H9 (cell line): ENCODE data around the gene STARD3. TPM values are rescaled to one million over a fixed set of nuclear protein-coding genes. Genes with fewer than 3 reads are reported as not detected.

Experiments
- DNase-seq: peaks from one replicate; pipeline ENCODE4 v3.0.0-alpha.2; 2017
- H2AFZ ChIP-seq: one replicate; pipeline ENCODE4 v1.6.1; 2013; ENCODE audit warnings: mild to moderate bottlenecking, low read length, control low read depth, moderate library complexity
- H2AK5ac ChIP-seq: 2 replicates; pipeline ENCODE4 v1.6.1; 2013; ENCODE audit warnings: low read length, control low read depth, mixed read lengths; ENCODE audit not compliant: insufficient read length
- H2BK120ac ChIP-seq: one replicate; pipeline ENCODE4 v1.6.1; 2013; ENCODE audit warnings: low read depth, mild to moderate bottlenecking, low read length, control low read depth, inconsistent platforms; ENCODE audit not compliant: poor library complexity, severe bottlenecking
- H2BK12ac ChIP-seq: 2 replicates; pipeline ENCODE4 v1.6.1; 2013; ENCODE audit warnings: low read length, control low read depth, mixed read lengths, low read depth; ENCODE audit not compliant: insufficient read length
- H2BK15ac ChIP-seq: 2 replicates; pipeline ENCODE4 v1.6.1; 2013; ENCODE audit warnings: low read depth, low read length, control low read depth
- H2BK20ac ChIP-seq: one replicate; pipeline ENCODE4 v1.6.1; 2013; ENCODE audit warnings: low read depth, mild to moderate bottlenecking, low read length, control low read depth, inconsistent platforms; ENCODE audit not compliant: poor library complexity, severe bottlenecking
- H2BK5ac ChIP-seq: 2 replicates; pipeline ENCODE4 v1.6.1; 2013; ENCODE audit warnings: low read length, control low read depth, mixed read lengths; ENCODE audit not compliant: insufficient read length
- H3K14ac ChIP-seq: 2 replicates; pipeline ENCODE4 v1.6.1; 2013; ENCODE audit warnings: low read length, control low read depth; ENCODE audit not compliant: insufficient read depth
- H3K18ac ChIP-seq: 2 replicates; pipeline ENCODE4 v1.6.1; 2013; ENCODE audit warnings: low read depth, mild to moderate bottlenecking, mixed read lengths, low read length, control low read depth; ENCODE audit not compliant: insufficient read length
- H3K23ac ChIP-seq: 2 replicates; pipeline ENCODE4 v1.6.1; 2013; ENCODE audit warnings: low read length, control low read depth, mixed read lengths, low read depth; ENCODE audit not compliant: insufficient read length
- H3K23me2 ChIP-seq: 2 replicates; pipeline ENCODE4 v1.6.1; 2013; ENCODE audit warnings: low read depth, mild to moderate bottlenecking, mixed read lengths, low read length, control low read depth; ENCODE audit not compliant: insufficient read length, poor library complexity, severe bottlenecking
- H3K27ac ChIP-seq: 2 replicates; pipeline ENCODE4 v1.5.1; 2013; ENCODE audit warnings: low read length, control low read depth, mixed read lengths, low read depth; ENCODE audit not compliant: insufficient read length
- H3K27me3 ChIP-seq: 2 replicates; pipeline ENCODE4 v1.6.1; 2013; ENCODE audit warnings: low read length, control low read depth, inconsistent platforms; ENCODE audit not compliant: insufficient read depth
- H3K4ac ChIP-seq: 2 replicates; pipeline ENCODE4 v1.6.1; 2013; ENCODE audit warnings: low read depth, mild to moderate bottlenecking, control low read depth, inconsistent platforms, low read length, moderate library complexity
- H3K4me1 ChIP-seq: 2 replicates; pipeline ENCODE4 v1.6.1; 2013; ENCODE audit warnings: low read length, control low read depth, inconsistent platforms; ENCODE audit not compliant: insufficient read depth
- H3K4me2 ChIP-seq: 2 replicates; pipeline ENCODE4 v1.6.1; 2013; ENCODE audit warnings: low read length, control low read depth, mixed read lengths; ENCODE audit not compliant: insufficient read length, insufficient read depth
- H3K56ac ChIP-seq: 2 replicates; pipeline ENCODE4 v1.6.1; 2013; ENCODE audit warnings: low read depth, mild to moderate bottlenecking, mixed read lengths, low read length, control low read depth; ENCODE audit not compliant: insufficient read length
- H3K79me1 ChIP-seq: 2 replicates; pipeline ENCODE4 v1.6.1; 2013; ENCODE audit warnings: low read depth, mild to moderate bottlenecking, moderate library complexity, low read length, control low read depth, inconsistent platforms; ENCODE audit not compliant: insufficient read depth, poor library complexity, severe bottlenecking
- H3K79me2 ChIP-seq: 2 replicates; pipeline ENCODE4 v1.6.1; 2013; ENCODE audit warnings: low read length, control low read depth, inconsistent platforms; ENCODE audit not compliant: insufficient read depth
- H3K9ac ChIP-seq: 2 replicates; pipeline ENCODE4 v1.6.1; 2013; ENCODE audit warnings: low read length, control low read depth, mixed read lengths; ENCODE audit not compliant: insufficient read length; ENCODE audit errors: extremely low read depth
- H3K9me3 ChIP-seq: one replicate; pipeline ENCODE4 v1.6.1; 2013; ENCODE audit warnings: low read depth, low read length, inconsistent platforms; ENCODE audit not compliant: control insufficient read depth
- H3T11ph ChIP-seq: one replicate; pipeline ENCODE4 v1.6.1; 2013; ENCODE audit warnings: mild to moderate bottlenecking, low read length, control low read depth, inconsistent platforms
- H4K20me1 ChIP-seq: one replicate; pipeline ENCODE4 v1.6.1; 2013; ENCODE audit not compliant: control insufficient read depth, insufficient read length, insufficient read depth
- H4K5ac ChIP-seq: 2 replicates; pipeline ENCODE4 v1.6.1; 2013; ENCODE audit warnings: low read depth, mild to moderate bottlenecking, mixed read lengths, low read length, control low read depth; ENCODE audit not compliant: insufficient read length
- H4K8ac ChIP-seq: replicated peaks from 2 replicates; pipeline ENCODE4 v1.6.1; 2013; ENCODE audit warnings: low read length, control low read depth, mixed read lengths, low read depth; ENCODE audit not compliant: insufficient read length
- H4K91ac ChIP-seq: 2 replicates; pipeline ENCODE4 v1.6.1; 2013; ENCODE audit warnings: low read depth, mild to moderate bottlenecking, moderate library complexity, mixed read lengths, low read length, control low read depth; ENCODE audit not compliant: insufficient read length
- H3K27ac Mint-ChIP-seq, 3 experiments: 2 replicates in 2 of 3; 3 replicates in 1 of 3; pipeline ENCODE4 v1.8.0; 2020 to 2021; ENCODE audit warnings: mixed read lengths in 3 of 3, mild to moderate bottlenecking in 1 of 3, moderate library complexity in 1 of 3
- H3K27me3 Mint-ChIP-seq: 2 replicates; pipeline ENCODE4 v1.8.0; 2021; ENCODE audit warnings: low read depth, mild to moderate bottlenecking, moderate library complexity, mixed read lengths
- H3K36me3 Mint-ChIP-seq, 3 experiments: 2 replicates in 2 of 3; 3 replicates in 1 of 3; pipeline ENCODE4 v1.8.0; 2020 to 2021; ENCODE audit warnings: low read depth in 3 of 3, mixed read lengths in 3 of 3; ENCODE audit not compliant: insufficient read depth in 1 of 3
- H3K4me1 Mint-ChIP-seq, 2 experiments: 2 replicates each; pipeline ENCODE4 v1.8.0; 2020; ENCODE audit warnings: mixed read lengths in 2 of 2
- H3K4me3 Mint-ChIP-seq, 2 experiments: 2 replicates in 1 of 2; 3 replicates in 1 of 2; pipeline ENCODE4 v1.8.0; 2020 to 2021; ENCODE audit warnings: mild to moderate bottlenecking in 2 of 2, mixed read lengths in 2 of 2, moderate library complexity in 1 of 2
- H3K9me3 Mint-ChIP-seq, 2 experiments: 2 replicates in 1 of 2; 3 replicates in 1 of 2; pipeline ENCODE4 v1.8.0; 2020; ENCODE audit warnings: mild to moderate bottlenecking in 2 of 2, mixed read lengths in 2 of 2, moderate library complexity in 1 of 2
- whole genome bisulfite sequencing: extraction: QIAGEN DNeasy Blood & Tissue Kit; methylation state at CpG from one replicate; pipeline ENCODE4 v1.1.7; 2013; ENCODE audit warnings: missing lambda C conversion rate, low lambda C conversion rate, mixed read lengths; ENCODE audit not compliant: insufficient read length; ENCODE audit errors: extremely low coverage; 5-methylcytosine and 5-hydroxymethylcytosine counted together
- total RNA-seq: library from RNA; stranded (reverse); gene quantifications from 2 replicates; pipeline ENCODE4 v1.2.1, GENCODE V29; 2021
- TF ChIP-seq, protein P1 (sequence below): fragments of 200-600 bp; sonication (generic); conservative IDR thresholded peaks from 3 replicates; pipeline ENCODE4 v1.8.0; 2021; ENCODE audit warnings: antibody characterized with exemption, mild to moderate bottlenecking

STARD3 gene
- total RNA-seq, 1 experiment from 2014 or later, result 51.3 TPM

DNA sequence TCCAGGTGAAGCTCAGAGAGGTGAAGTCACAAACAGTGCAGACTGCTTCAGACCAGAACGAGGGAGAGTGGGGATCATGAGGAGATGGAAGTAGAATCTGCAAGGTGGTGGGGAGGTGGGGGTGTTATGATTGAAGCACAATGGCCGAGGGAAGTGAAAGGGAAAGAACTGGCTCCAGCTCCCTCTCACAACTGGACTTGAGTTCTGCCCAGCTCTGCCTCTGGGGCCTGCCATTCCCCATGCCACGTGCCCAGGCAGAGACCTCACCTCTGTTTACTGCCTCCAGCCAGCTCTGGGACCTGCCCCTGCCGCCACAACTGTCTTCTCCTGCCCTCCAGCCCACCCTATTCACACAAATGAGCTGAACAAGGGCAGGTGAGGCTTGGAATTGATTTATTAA, 33.8 kb downstream of the STARD3 start:
- Histone ChIP-seq H3K9ac (no peak overlapping the region), H4K8ac (no peak overlapping the region), H3K23ac (no peak overlapping the region), H3K4ac (no peak overlapping the region), H3K4me2 (no peak overlapping the region), H2BK12ac (no peak overlapping the region), H3K9me3 (no peaks in the 10 kb centered on the region), H3K27ac (no peak overlapping the region), H2BK120ac (no peak overlapping the region), H2BK5ac (no peak overlapping the region), H3K14ac (no peak overlapping the region), H3K56ac (no peak overlapping the region), H2AK5ac (no peak overlapping the region), H3K79me1 (no peaks in the 10 kb centered on the region), H3K27me3 (peaks cover 3% of the 10 kb centered on the region; the same call in 1 of the 2 replicates), H3K23me2 (peaks cover 6% of the 10 kb centered on the region), H3K4me1 (peaks cover 3% of the 10 kb centered on the region; the same call in 1 of the 2 replicates), H2BK15ac (no peak overlapping the region), H4K91ac (no peak overlapping the region), H3K18ac (no peak overlapping the region), H4K20me1 (no peaks in the 10 kb centered on the region), H3K79me2 (no peaks in the 10 kb centered on the region), H4K5ac (no peak overlapping the region), H2AFZ (no peak overlapping the region), H2BK20ac (no peak overlapping the region), H3T11ph (no peak overlapping the region)
- no peak overlapping the region; a peak in 1 of 5 replicates for H3K4me3 Mint-ChIP-seq
- TF ChIP-seq, protein P1, sequence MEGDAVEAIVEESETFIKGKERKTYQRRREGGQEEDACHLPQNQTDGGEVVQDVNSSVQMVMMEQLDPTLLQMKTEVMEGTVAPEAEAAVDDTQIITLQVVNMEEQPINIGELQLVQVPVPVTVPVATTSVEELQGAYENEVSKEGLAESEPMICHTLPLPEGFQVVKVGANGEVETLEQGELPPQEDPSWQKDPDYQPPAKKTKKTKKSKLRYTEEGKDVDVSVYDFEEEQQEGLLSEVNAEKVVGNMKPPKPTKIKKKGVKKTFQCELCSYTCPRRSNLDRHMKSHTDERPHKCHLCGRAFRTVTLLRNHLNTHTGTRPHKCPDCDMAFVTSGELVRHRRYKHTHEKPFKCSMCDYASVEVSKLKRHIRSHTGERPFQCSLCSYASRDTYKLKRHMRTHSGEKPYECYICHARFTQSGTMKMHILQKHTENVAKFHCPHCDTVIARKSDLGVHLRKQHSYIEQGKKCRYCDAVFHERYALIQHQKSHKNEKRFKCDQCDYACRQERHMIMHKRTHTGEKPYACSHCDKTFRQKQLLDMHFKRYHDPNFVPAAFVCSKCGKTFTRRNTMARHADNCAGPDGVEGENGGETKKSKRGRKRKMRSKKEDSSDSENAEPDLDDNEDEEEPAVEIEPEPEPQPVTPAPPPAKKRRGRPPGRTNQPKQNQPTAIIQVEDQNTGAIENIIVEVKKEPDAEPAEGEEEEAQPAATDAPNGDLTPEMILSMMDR, result no peak
- H3K36me3 Mint-ChIP-seq, result no peaks in the 10 kb centered on the region; a peak in 1 of 7 replicates
- peaks cover 56% of the 10 kb centered on the region for H3K27me3 Mint-ChIP-seq
- WGBS, result no CpG with 5 or more reads among the region's 4 CpGs
- H3K27ac Mint-ChIP-seq, result no peak overlapping the region
- peaks cover 28 to 29% of the 10 kb centered on the region in 2 experiments for H3K4me1 Mint-ChIP-seq
- no peaks in the 10 kb centered on the region; a peak in 1 of 5 replicates for H3K9me3 Mint-ChIP-seq
- DNase-seq, result no peak
